Mammary epithelial cell (primary cell): ENCODE measurements around the gene WAC.

ENCODE experiments used
- CTCF ChIP-seq, 2 donors: IDR thresholded peaks in 1 of 2; conservative IDR thresholded peaks in 1 of 2; 2 replicates each; pipeline ENCODE4 v1.5.1; 2011 to 2012; ENCODE audit warnings: inconsistent platforms in 2 of 2, low read length in 2 of 2, mild to moderate bottlenecking in 2 of 2, control low read depth in 1 of 2, low read depth in 1 of 2; ENCODE audit not compliant: insufficient read depth in 1 of 2; ENCODE audit errors: extremely low read depth in 1 of 2
- EZH2 ChIP-seq: IDR thresholded peaks from 2 replicates; pipeline ENCODE4 v1.6.1; 2012; ENCODE audit warnings: low read length, inconsistent platforms, borderline replicate concordance

GRCh38 chr10:28666751-28667467 lies 134.0 kb downstream of the WAC start:
- TF ChIP-seq EZH2: no peak
- no peak for TF ChIP-seq CTCF (conservative IDR thresholded peaks at IDR 0.05 in 1 of 2, IDR thresholded peaks at IDR 0.05 in 1 of 2; ENCODE audit: extremely low read depth in 1 of 2, insufficient read depth in 1 of 2, low read depth in 1 of 2, low read length in 2 of 2)
